Measurements from ENCODE around the gene COG5. TPM values are rescaled to one million over a fixed set of nuclear protein-coding genes. Genes with fewer than 3 reads are reported as not detected.
"Not testable (repeated sequence)": the region's sequence is repeated elsewhere in the genome, so short reads cannot be mapped to it uniquely, and the experiment has no call there.

The COG5 gene
- polyA plus RNA-seq, 3 donors: 12.7 to 29.0 (median 28.1) TPM

- peaks cover 57 to 82% of the 10 kb centered on the region in 2 donors for H3K36me3 Mint-ChIP-seq
- WGBS (ENCODE audit: insufficient coverage): 100% methylated on average over 1 of the region's 2 CpGs
- no peak overlapping the region for H2AFZ ChIP-seq (ENCODE audit: insufficient read depth, low read depth, low read length, poor library complexity, severe bottlenecking)
- H3K4me3 Mint-ChIP-seq: no peak overlapping the region
- H3K4me1 Mint-ChIP-seq: peaks cover 2% of the 10 kb centered on the region
- no peak overlapping the region for H3K4me3 ChIP-seq (replicated peaks in 1 of 3; ENCODE audit: low read depth in 2 of 3, low read length in 3 of 3)
- H3K27me3 Mint-ChIP-seq (ENCODE audit: low read depth in 3 of 3): no peaks in the 10 kb centered on the region
- no peak for DNase-seq
- H3K9me3 ChIP-seq (replicated peaks in 1 of 2; ENCODE audit: control insufficient read depth in 1 of 2, insufficient read depth in 1 of 2, low read length in 2 of 2): no peaks in the 10 kb centered on the region
- H4K20me1 ChIP-seq (ENCODE audit: insufficient read depth, low read length): peaks cover 11% of the 10 kb centered on the region
- H3K36me3 ChIP-seq (replicated peaks in 1 of 2; ENCODE audit: control insufficient read depth in 1 of 2, insufficient read depth in 2 of 2, low read length in 2 of 2): peaks cover 30 to 53% of the 10 kb centered on the region in 2 donors
- no peak overlapping the region for H3K4me2 ChIP-seq (replicated peaks; ENCODE audit: extremely low read depth, low read length, poor library complexity, severe bottlenecking)
- no peak overlapping the region for H3K27ac Mint-ChIP-seq
- TF ChIP-seq CTCF (IDR thresholded peaks at IDR 0.05): no peak
- H3K4me1 ChIP-seq (ENCODE audit: control insufficient read depth in 1 of 2, insufficient read depth in 2 of 2, low read length in 2 of 2): no peaks in the 10 kb centered on the region
- H3K79me2 ChIP-seq (ENCODE audit: insufficient read depth, low read length): peaks cover 7% of the 10 kb centered on the region
- H3K9me3 Mint-ChIP-seq: peaks cover 2 to 11% (median 7%) of the 10 kb centered on the region in 7 donors
- H3K27ac ChIP-seq (ENCODE audit: low read depth in 1 of 2, low read length in 2 of 2): no peak overlapping the region
- H3K27me3 ChIP-seq (ENCODE audit: control insufficient read depth in 2 of 2, insufficient read depth in 2 of 2, low read length in 2 of 2): no peaks in the 10 kb centered on the region
- intact Hi-C loops (cut with micrococcal nuclease): no loop called here
- H3K9ac ChIP-seq (ENCODE audit: insufficient read depth, low read length, poor library complexity, severe bottlenecking): no peak overlapping the region
Measured at GRCh38 chr7:107538001-107538400, 25.7 kb downstream of the COG5 start.

GRCh38 chr7:107537228-107537627 lies 26.5 kb downstream of the COG5 start:
- H3K27ac Mint-ChIP-seq: not testable (repeated sequence)
- peaks cover 26 to 51% of the 10 kb centered on the region in 2 donors for H3K36me3 ChIP-seq (replicated peaks in 1 of 2; ENCODE audit: control insufficient read depth in 1 of 2, insufficient read depth in 2 of 2, low read length in 2 of 2)

More at GRCh38 chr7:107537228-107537627, 26.5 kb downstream of the COG5 start:
- H3K4me2 ChIP-seq (replicated peaks; ENCODE audit: extremely low read depth, low read length, poor library complexity, severe bottlenecking); H2AFZ ChIP-seq (ENCODE audit: insufficient read depth, low read depth, low read length, poor library complexity, severe bottlenecking); DNase-seq; H3K4me3 ChIP-seq (replicated peaks in 1 of 3; ENCODE audit: low read depth in 2 of 3, low read length in 3 of 3); intact Hi-C loops (cut with micrococcal nuclease); H3K27me3 ChIP-seq (ENCODE audit: control insufficient read depth in 2 of 2, insufficient read depth in 2 of 2, low read length in 2 of 2); H3K27me3 Mint-ChIP-seq (ENCODE audit: low read depth in 3 of 3); H3K4me1 ChIP-seq (ENCODE audit: control insufficient read depth in 1 of 2, insufficient read depth in 2 of 2, low read length in 2 of 2); H3K4me1 Mint-ChIP-seq; H3K79me2 ChIP-seq (ENCODE audit: insufficient read depth, low read length); H3K9me3 ChIP-seq (replicated peaks in 1 of 2; ENCODE audit: control insufficient read depth in 1 of 2, insufficient read depth in 1 of 2, low read length in 2 of 2); H3K27ac ChIP-seq (ENCODE audit: low read depth in 1 of 2, low read length in 2 of 2); H3K4me3 Mint-ChIP-seq; H3K9ac ChIP-seq (ENCODE audit: insufficient read depth, low read length, poor library complexity, severe bottlenecking): not testable (repeated sequence)
- WGBS (ENCODE audit: insufficient coverage): 100% methylated on average over 2 of the region's 4 CpGs
- Mint-ChIP-seq H3K9me3 (peaks cover 2 to 11% (median 7%) of the 10 kb centered on the region in 7 donors), H3K36me3 (peaks cover 55 to 77% of the 10 kb centered on the region in 2 donors)
- H4K20me1 ChIP-seq (ENCODE audit: insufficient read depth, low read length): peaks cover 11% of the 10 kb centered on the region
